Amniotic epithelial cell (primary cell): ENCODE data around the gene C11orf21.
"Not testable (repeated sequence)": the region's sequence is repeated elsewhere in the genome, so short reads cannot be mapped to it uniquely, and the experiment has no call there.

Source experiments
- DNase-seq: peaks from one replicate; pipeline ENCODE4 v3.0.0-alpha.2; 2010; ENCODE audit warnings: low read depth

Gene C11orf21

GRCh38 chr11:2296913-2297622 is 4.7 kb downstream of the C11orf21 start:
- no peak for DNase-seq

GRCh38 chr11:2295971-2296912 is 5.5 kb downstream of the C11orf21 start:
- no peak for DNase-seq

GRCh38 chr11:2294926-2295290 is 6.8 kb downstream of the C11orf21 start:
- no peak for DNase-seq

GRCh38 chr11:2293984-2294925 is 7.5 kb downstream of the C11orf21 start:
- no peak for DNase-seq

GRCh38 chr11:2293531-2293971 is 8.2 kb downstream of the C11orf21 start:
- no peak for DNase-seq

GRCh38 chr11:2290351-2290841 is 11.3 kb downstream of the C11orf21 start:
- no peak for DNase-seq

- no peak for DNase-seq
These were observed 11.9 kb downstream of the C11orf21 start for GRCh38 chr11:2289859-2290258.

- no peak for DNase-seq
These were observed 12.4 kb downstream of the C11orf21 start for GRCh38 chr11:2289350-2289749.

- no peak for DNase-seq
These were observed 14.6 kb downstream of the C11orf21 start for GRCh38 chr11:2287091-2287490.

- not testable (repeated sequence) for DNase-seq
These were observed 15.4 kb downstream of the C11orf21 start for GRCh38 chr11:2286350-2286749.

GRCh38 chr11:2280208-2280607 is 21.5 kb downstream of the C11orf21 start:
- DNase-seq = no peak

GRCh38 chr11:2277933-2278523 is 23.7 kb downstream of the C11orf21 start:
- DNase-seq = no peak

- no peak for DNase-seq
These were observed 24.7 kb downstream of the C11orf21 start for GRCh38 chr11:2277008-2277346.

- DNase-seq = no peak
These were observed 25.3 kb downstream of the C11orf21 start for GRCh38 chr11:2276280-2277007.

GRCh38 chr11:2275334-2276279 is 26.1 kb downstream of the C11orf21 start:
- DNase-seq = no peak

GRCh38 chr11:2273771-2274170 is 27.9 kb downstream of the C11orf21 start:
- DNase-seq = no peak

GRCh38 chr11:2273311-2273710 is 28.4 kb downstream of the C11orf21 start:
- no peak for DNase-seq

- DNase-seq = no peak
These were observed 28.8 kb downstream of the C11orf21 start for GRCh38 chr11:2272946-2273280.

- no peak for DNase-seq
These were observed 29.3 kb downstream of the C11orf21 start for GRCh38 chr11:2272228-2272945.
